ENCODE measurements around the gene ZNF8. TPM values are rescaled to one million over a fixed set of nuclear protein-coding genes. Genes with fewer than 3 reads are reported as not detected.

ZNF8 gene
- total and polyA plus RNA-seq, 10 of the 15 experiments (the other 5 are each of a cell fraction or from before 2014, with no cell fraction given), result 0.46 to 5.4 (median 2.6) TPM

- peak; percentile 29 for TF ChIP-seq SKIL (IDR thresholded peaks at IDR 0.05; ENCODE audit: low read depth, poor library complexity, severe bottlenecking)
- peak; percentile 46 to 75; a peak in 3 of 4 replicates for TF ChIP-seq BHLHE40 (IDR thresholded peaks at IDR 0.05; ENCODE audit: borderline replicate concordance in 1 of 2, low read depth in 2 of 2, low read length in 1 of 2)
- no peak for TF ChIP-seq ZBTB33 (IDR thresholded peaks at IDR 0.05)
- peak; percentile 94 for TF ChIP-seq PML (IDR thresholded peaks at IDR 0.05; ENCODE audit: low read length)
- no peak; the same call in 1 of the 2 replicates for TF ChIP-seq TARDBP (IDR thresholded peaks at IDR 0.05; ENCODE audit: borderline replicate concordance)
- no peak for TF ChIP-seq USF2 (IDR thresholded peaks at IDR 0.05; ENCODE audit: borderline replicate concordance, low read depth, low read length)
- peak; percentile 79; the same call in 1 of the 2 replicates for TF ChIP-seq CBFB (IDR thresholded peaks at IDR 0.05; ENCODE audit: low read depth)
- TF ChIP-seq HDAC6 (IDR thresholded peaks at IDR 0.05; ENCODE audit: unreplicated experiment), result no peak
- TF ChIP-seq, protein P1, sequence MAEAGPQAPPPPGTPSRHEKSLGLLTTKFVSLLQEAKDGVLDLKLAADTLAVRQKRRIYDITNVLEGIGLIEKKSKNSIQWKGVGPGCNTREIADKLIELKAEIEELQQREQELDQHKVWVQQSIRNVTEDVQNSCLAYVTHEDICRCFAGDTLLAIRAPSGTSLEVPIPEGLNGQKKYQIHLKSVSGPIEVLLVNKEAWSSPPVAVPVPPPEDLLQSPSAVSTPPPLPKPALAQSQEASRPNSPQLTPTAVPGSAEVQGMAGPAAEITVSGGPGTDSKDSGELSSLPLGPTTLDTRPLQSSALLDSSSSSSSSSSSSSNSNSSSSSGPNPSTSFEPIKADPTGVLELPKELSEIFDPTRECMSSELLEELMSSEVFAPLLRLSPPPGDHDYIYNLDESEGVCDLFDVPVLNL (IDR thresholded peaks at IDR 0.05; ENCODE audit: low read depth, low read length), result no peak
- TF ChIP-seq, protein P2, sequence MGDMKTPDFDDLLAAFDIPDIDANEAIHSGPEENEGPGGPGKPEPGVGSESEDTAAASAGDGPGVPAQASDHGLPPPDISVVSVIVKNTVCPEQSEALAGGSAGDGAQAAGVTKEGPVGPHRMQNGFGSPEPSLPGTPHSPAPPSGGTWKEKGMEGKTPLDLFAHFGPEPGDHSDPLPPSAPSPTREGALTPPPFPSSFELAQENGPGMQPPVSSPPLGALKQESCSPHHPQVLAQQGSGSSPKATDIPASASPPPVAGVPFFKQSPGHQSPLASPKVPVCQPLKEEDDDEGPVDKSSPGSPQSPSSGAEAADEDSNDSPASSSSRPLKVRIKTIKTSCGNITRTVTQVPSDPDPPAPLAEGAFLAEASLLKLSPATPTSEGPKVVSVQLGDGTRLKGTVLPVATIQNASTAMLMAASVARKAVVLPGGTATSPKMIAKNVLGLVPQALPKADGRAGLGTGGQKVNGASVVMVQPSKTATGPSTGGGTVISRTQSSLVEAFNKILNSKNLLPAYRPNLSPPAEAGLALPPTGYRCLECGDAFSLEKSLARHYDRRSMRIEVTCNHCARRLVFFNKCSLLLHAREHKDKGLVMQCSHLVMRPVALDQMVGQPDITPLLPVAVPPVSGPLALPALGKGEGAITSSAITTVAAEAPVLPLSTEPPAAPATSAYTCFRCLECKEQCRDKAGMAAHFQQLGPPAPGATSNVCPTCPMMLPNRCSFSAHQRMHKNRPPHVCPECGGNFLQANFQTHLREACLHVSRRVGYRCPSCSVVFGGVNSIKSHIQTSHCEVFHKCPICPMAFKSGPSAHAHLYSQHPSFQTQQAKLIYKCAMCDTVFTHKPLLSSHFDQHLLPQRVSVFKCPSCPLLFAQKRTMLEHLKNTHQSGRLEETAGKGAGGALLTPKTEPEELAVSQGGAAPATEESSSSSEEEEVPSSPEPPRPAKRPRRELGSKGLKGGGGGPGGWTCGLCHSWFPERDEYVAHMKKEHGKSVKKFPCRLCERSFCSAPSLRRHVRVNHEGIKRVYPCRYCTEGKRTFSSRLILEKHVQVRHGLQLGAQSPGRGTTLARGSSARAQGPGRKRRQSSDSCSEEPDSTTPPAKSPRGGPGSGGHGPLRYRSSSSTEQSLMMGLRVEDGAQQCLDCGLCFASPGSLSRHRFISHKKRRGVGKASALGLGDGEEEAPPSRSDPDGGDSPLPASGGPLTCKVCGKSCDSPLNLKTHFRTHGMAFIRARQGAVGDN (IDR thresholded peaks at IDR 0.05), result peak; percentile 50
- TF ChIP-seq POLR2A (IDR thresholded peaks at IDR 0.05; ENCODE audit: low read depth, low read length), result peak; percentile 92
- TF ChIP-seq MTA2 (IDR thresholded peaks at IDR 0.05; ENCODE audit: low read depth), result peak; percentile 30; the same call in 1 of the 2 replicates
- TF ChIP-seq E2F8 (IDR thresholded peaks at IDR 0.05; ENCODE audit: low read depth, partially characterized antibody), result no peak
- TF ChIP-seq RB1 (IDR thresholded peaks at IDR 0.05; ENCODE audit: borderline replicate concordance), result no peak; the same call in 1 of the 2 replicates
- 0 out of 4 replicates have a peak, but pooled peaks of 1 of the 2 experiments have one; percentile 19 for TF ChIP-seq IKZF2 (IDR thresholded peaks at IDR 0.05)
Measured at GRCh38 chr19:58278541-58279041, at the start of gene ZNF8 (continued).

Data from GM12878 (cell line).